Measurements from ENCODE around the gene RBFOX2.

DNA sequence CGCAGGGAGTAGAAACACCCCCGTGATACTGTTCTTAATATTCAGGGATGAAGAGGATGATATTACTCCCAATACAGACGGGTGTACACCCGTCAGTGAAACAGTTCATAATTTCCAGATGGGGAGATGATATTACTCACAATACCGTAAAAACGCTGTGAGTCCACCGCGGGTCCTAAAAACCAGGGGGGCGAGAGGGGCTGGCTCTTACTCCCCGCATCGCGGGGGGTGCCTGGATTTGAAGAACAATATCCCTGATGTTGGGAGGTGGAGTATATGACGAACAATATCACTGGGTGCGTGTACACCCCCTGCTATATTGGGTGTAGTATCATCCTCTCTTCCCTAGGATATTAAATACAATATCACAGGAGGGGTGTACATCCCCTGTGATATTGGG lies 331.5 kb downstream of the RBFOX2 start:
- TF ChIP-seq, protein P1, sequence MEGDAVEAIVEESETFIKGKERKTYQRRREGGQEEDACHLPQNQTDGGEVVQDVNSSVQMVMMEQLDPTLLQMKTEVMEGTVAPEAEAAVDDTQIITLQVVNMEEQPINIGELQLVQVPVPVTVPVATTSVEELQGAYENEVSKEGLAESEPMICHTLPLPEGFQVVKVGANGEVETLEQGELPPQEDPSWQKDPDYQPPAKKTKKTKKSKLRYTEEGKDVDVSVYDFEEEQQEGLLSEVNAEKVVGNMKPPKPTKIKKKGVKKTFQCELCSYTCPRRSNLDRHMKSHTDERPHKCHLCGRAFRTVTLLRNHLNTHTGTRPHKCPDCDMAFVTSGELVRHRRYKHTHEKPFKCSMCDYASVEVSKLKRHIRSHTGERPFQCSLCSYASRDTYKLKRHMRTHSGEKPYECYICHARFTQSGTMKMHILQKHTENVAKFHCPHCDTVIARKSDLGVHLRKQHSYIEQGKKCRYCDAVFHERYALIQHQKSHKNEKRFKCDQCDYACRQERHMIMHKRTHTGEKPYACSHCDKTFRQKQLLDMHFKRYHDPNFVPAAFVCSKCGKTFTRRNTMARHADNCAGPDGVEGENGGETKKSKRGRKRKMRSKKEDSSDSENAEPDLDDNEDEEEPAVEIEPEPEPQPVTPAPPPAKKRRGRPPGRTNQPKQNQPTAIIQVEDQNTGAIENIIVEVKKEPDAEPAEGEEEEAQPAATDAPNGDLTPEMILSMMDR (IDR thresholded peaks at IDR 0.05) = no peak
- TF ChIP-seq POLR2A (IDR thresholded peaks at IDR 0.05) = no peak
